ENCODE measurements around the gene FGD5. TPM values are rescaled to one million over a fixed set of nuclear protein-coding genes. Genes with fewer than 3 reads are reported as not detected.

Gene FGD5
- total RNA-seq, 6 donors from 2014 or later = 26.8 to 90.4 (median 57.2) TPM

GRCh38 chr3:14920536-14920935, 101.8 kb downstream of the FGD5 start:
- Histone ChIP-seq H3K27ac (no peak overlapping the region), H3K27me3 (no peaks in the 10 kb centered on the region), H3K9me3 (no peaks in the 10 kb centered on the region), H3K4me1 (peaks cover under 1 to 12% (median 6%) of the 10 kb centered on the region in 4 donors), H3K36me3 (peaks cover 0 to 44% (median 8%) of the 10 kb centered on the region in 4 donors), H3K4me3 (no peak overlapping the region)
- DNase-seq (no peak), ATAC-seq (ENCODE audit: low FRiP score in 2 of 2) (no peak)
- 90 to 93% methylated on average over 5 of the region's 5 CpGs for WGBS, 2 donors
- TF ChIP-seq POLR2A (IDR thresholded peaks at IDR 0.05) (no peak), CTCF (IDR thresholded peaks at IDR 0.05) (no peak), POLR2AphosphoS5 (IDR thresholded peaks at IDR 0.05) (no peak)

- DNase-seq (peak; percentile 86 to 92), ATAC-seq (ENCODE audit: low FRiP score in 2 of 2) (peak; percentile 93 to 94)
- Histone ChIP-seq H3K9me3 (no peaks in the 10 kb centered on the region), H3K36me3 (peaks cover 0 to 48% (median 9%) of the 10 kb centered on the region in 4 donors), H3K27ac (no peak overlapping the region), H3K4me1 (peaks cover 3 to 12% (median 7%) of the 10 kb centered on the region in 4 donors), H3K27me3 (no peaks in the 10 kb centered on the region), H3K4me3 (no peak overlapping the region)
- TF ChIP-seq POLR2AphosphoS5 (IDR thresholded peaks at IDR 0.05) (peak; percentile 38 to 39), CTCF (IDR thresholded peaks at IDR 0.05) (peak; percentile 96 to 100 (median 99)), POLR2A (IDR thresholded peaks at IDR 0.05) (no peak)
- WGBS, 2 donors = 25 to 100% methylated on average over 1 to 10 of the region's 10 CpGs
These were observed 102.4 kb downstream of the FGD5 start for GRCh38 chr3:14921034-14921616.

- ATAC-seq (ENCODE audit: low FRiP score in 2 of 2) = no peak
- Histone ChIP-seq H3K4me3 (no peak overlapping the region), H3K27me3 (no peaks in the 10 kb centered on the region), H3K36me3 (peaks cover 0 to 54% (median 10%) of the 10 kb centered on the region in 4 donors), H3K9me3 (no peaks in the 10 kb centered on the region), H3K27ac (no peak overlapping the region), H3K4me1 (peaks cover 3 to 12% (median 7%) of the 10 kb centered on the region in 4 donors)
- WGBS, 2 donors = 87 to 92% methylated on average over 11 to 14 of the region's 21 CpGs
- DNase-seq = no peak
- TF ChIP-seq POLR2AphosphoS5 (IDR thresholded peaks at IDR 0.05) (no peak), EP300 (IDR thresholded peaks at IDR 0.05) (no peak), POLR2A (IDR thresholded peaks at IDR 0.05) (no peak), CTCF (IDR thresholded peaks at IDR 0.05) (no peak)
These were observed 103.3 kb downstream of the FGD5 start for GRCh38 chr3:14921811-14922705.

GRCh38 chr3:14922863-14923262, 104.1 kb downstream of the FGD5 start:
- Histone ChIP-seq H3K4me1 (peaks cover 3 to 12% (median 7%) of the 10 kb centered on the region in 4 donors), H3K9me3 (no peaks in the 10 kb centered on the region), H3K4me3 (no peak overlapping the region), H3K27me3 (no peaks in the 10 kb centered on the region), H3K36me3 (peaks cover 0 to 49% (median 10%) of the 10 kb centered on the region in 4 donors), H3K27ac (no peak overlapping the region)
- DNase-seq (no peak), ATAC-seq (ENCODE audit: low FRiP score in 2 of 2) (no peak)
- no peak for TF ChIP-seq POLR2A (IDR thresholded peaks at IDR 0.05)
- TF ChIP-seq CTCF (IDR thresholded peaks at IDR 0.05) = no peak
- WGBS, 2 donors = 87 to 95% methylated on average over 11 to 13 of the region's 13 CpGs

All from upper lobe of left lung (tissue), 6 donors.